Stomach (tissue), 9 donors: ENCODE results near the gene AGTR1. TPM values are rescaled to one million over a fixed set of nuclear protein-coding genes. Genes with fewer than 3 reads are reported as not detected.
A peak's percentile ranks its signal among the peaks of the same experiment; 100 is the strongest.

Experiments used
- DNase-seq, 2 donors: peaks; one replicate each; pipeline versions ENCODE4 v3.0.0 to v3.0.0-alpha.2; 2013 to 2019
- H3K27ac ChIP-seq, 5 donors: fragments of 200-600 bp in 4 of 5; sonication (generic) in 4 of 5; one replicate each; pipeline ENCODE4 v1.5.1; 2013 to 2019; ENCODE audit warnings: mild to moderate bottlenecking in 1 of 5, moderate library complexity in 1 of 5
- H3K27me3 ChIP-seq, 3 donors: fragments of 200-600 bp; sonication (generic); one replicate each; pipeline ENCODE4 v1.5.1; 2017 to 2019; ENCODE audit warnings: mixed run types in 1 of 3
- H3K36me3 ChIP-seq, 4 donors: fragments of 200-600 bp; sonication (generic); 1 replicate in 3 of 4; 2 replicates in 1 of 4; pipeline ENCODE4 v1.5.1; 2016 to 2019
- H3K4me1 ChIP-seq, 4 donors: fragments of 200-600 bp; sonication (generic); one replicate each; pipeline ENCODE4 v1.5.1; 2016 to 2019
- H3K4me3 ChIP-seq, 4 donors: fragments of 200-600 bp; sonication (generic) in 3 of 4; one replicate each; pipeline ENCODE4 v1.5.1; 2016 to 2019; ENCODE audit warnings: mild to moderate bottlenecking in 1 of 4
- H3K9me3 ChIP-seq, 4 donors: fragments of 200-600 bp; sonication (generic); one replicate each; pipeline ENCODE4 v1.5.1; 2016 to 2019
- EP300 ChIP-seq: sonication (generic); formaldehyde crosslinking; IDR thresholded peaks from one replicate; pipeline ENCODE4 v1.6.1; 2017; ENCODE audit warnings: antibody characterized with exemption
- POLR2A ChIP-seq, 4 donors: fragments of 450-650 bp; IDR thresholded peaks; one replicate each; pipeline ENCODE4 v1.6.1; 2016; ENCODE audit warnings: antibody characterized with exemption in 4 of 4, control low read depth in 2 of 4, mild to moderate bottlenecking in 1 of 4, moderate library complexity in 1 of 4
- POLR2AphosphoS5 ChIP-seq, 3 donors: sonication (generic); formaldehyde crosslinking; IDR thresholded peaks; one replicate each; pipeline ENCODE4 v1.6.1; 2016; ENCODE audit warnings: antibody characterized with exemption in 3 of 3
- WGBS, 5 donors: extraction: QIAGEN DNeasy Blood & Tissue Kit in 3 of 5; methylation state at CpG; one replicate each; pipeline versions ENCODE4 v1.1.5 to v1.1.7; 2013 to 2018; 5-methylcytosine and 5-hydroxymethylcytosine counted together
- intact Hi-C: fragments of 100-400 bp; cut with DNase I; formaldehyde crosslinking; loops from one replicate; pipeline ENCODE4 v1.15.1; 2023; ENCODE audit warnings: low total_unique reads
- polyA plus RNA-seq, 3 donors: library from polyadenylated mRNA; stranded (reverse); fragments of 200-250 nt; gene quantifications; one replicate each; pipeline ENCODE4 v1.2.3, GENCODE V29; 2013
- total RNA-seq, 5 donors: library from RNA; depleted of rRNA; stranded (reverse); fragments of >200 nt; gene quantifications; one replicate each; pipeline versions ENCODE4 v1.1.0 to v1.2.3, GENCODE V29; 2014 to 2016
- TF ChIP-seq, protein P1 (sequence below), 7 experiments: fragments of 450-650 bp in 4 of 7; fragments of 200-600 bp in 3 of 7; sonication (generic) in 3 of 7; IDR thresholded peaks; one replicate each; pipeline ENCODE4 v1.5.1; 2016 to 2019; ENCODE audit warnings: antibody characterized with exemption in 7 of 7, control low read depth in 2 of 7, mild to moderate bottlenecking in 1 of 7
- donor health status: healthy with polysubstance abuse.
- donor health status: Bipolar disorder and iron deficiency.
- donor health status: healthy.

The AGTR1 gene
- total and polyA plus RNA-seq, 8 donors: 0.25 to 11.0 (median 3.6) TPM

GRCh38 chr3:148789146-148789545, 91.4 kb downstream of the AGTR1 start:
- Histone ChIP-seq H3K27ac (no peak overlapping the region), H3K4me1 (no peaks in the 10 kb centered on the region), H3K36me3 (no peaks in the 10 kb centered on the region), H3K9me3 (peaks cover 0 to 8% (median 5%) of the 10 kb centered on the region in 4 donors), H3K27me3 (no peaks in the 10 kb centered on the region), H3K4me3 (no peak overlapping the region)
- TF ChIP-seq POLR2A (IDR thresholded peaks at IDR 0.05) (no peak), EP300 (no peak), POLR2AphosphoS5 (IDR thresholded peaks at IDR 0.05) (no peak)
- TF ChIP-seq, protein P1, sequence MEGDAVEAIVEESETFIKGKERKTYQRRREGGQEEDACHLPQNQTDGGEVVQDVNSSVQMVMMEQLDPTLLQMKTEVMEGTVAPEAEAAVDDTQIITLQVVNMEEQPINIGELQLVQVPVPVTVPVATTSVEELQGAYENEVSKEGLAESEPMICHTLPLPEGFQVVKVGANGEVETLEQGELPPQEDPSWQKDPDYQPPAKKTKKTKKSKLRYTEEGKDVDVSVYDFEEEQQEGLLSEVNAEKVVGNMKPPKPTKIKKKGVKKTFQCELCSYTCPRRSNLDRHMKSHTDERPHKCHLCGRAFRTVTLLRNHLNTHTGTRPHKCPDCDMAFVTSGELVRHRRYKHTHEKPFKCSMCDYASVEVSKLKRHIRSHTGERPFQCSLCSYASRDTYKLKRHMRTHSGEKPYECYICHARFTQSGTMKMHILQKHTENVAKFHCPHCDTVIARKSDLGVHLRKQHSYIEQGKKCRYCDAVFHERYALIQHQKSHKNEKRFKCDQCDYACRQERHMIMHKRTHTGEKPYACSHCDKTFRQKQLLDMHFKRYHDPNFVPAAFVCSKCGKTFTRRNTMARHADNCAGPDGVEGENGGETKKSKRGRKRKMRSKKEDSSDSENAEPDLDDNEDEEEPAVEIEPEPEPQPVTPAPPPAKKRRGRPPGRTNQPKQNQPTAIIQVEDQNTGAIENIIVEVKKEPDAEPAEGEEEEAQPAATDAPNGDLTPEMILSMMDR (IDR thresholded peaks at IDR 0.05): no peak
- peak in 1 of 2 donors; percentile 26 for DNase-seq
- 48 to 56% (median 53%) methylated on average over 5 to 6 of the region's 6 CpGs for WGBS, 5 donors
- intact Hi-C loops: no loop called here

DNA sequence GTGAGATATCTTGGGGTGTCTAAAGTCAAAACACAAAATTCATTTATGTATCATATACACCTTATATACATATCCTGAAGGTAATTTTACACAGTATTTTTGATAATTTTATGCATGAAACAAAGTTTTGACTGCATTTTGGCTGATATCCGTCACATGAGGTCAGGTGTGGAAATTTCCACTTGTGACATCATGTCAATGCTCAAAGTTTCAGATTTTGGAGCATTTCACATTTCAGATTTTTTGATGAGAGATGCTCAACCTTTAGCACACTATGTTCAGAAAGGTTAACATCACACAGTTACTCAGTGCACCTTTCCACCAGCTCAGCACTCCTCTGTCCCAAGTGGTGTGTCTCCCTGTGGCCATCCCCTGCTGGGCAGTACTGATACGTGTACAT, 92.2 kb downstream of the AGTR1 start:
- no peak overlapping the region for H3K27ac ChIP-seq
- H3K27me3 ChIP-seq: no peaks in the 10 kb centered on the region
- WGBS, 5 donors: 80 to 92% (median 85%) methylated on average over 2 of the region's 2 CpGs
- TF ChIP-seq POLR2A (IDR thresholded peaks at IDR 0.05) (no peak), EP300 (no peak), POLR2AphosphoS5 (IDR thresholded peaks at IDR 0.05) (no peak)
- TF ChIP-seq, protein P1 (IDR thresholded peaks at IDR 0.05): no peak
- H3K9me3 ChIP-seq: peaks cover 0 to 8% (median 5%) of the 10 kb centered on the region in 4 donors
- no peaks in the 10 kb centered on the region for H3K36me3 ChIP-seq
- no peak overlapping the region for H3K4me3 ChIP-seq
- intact Hi-C loops: no loop called here
- no peaks in the 10 kb centered on the region for H3K4me1 ChIP-seq
- no peak for DNase-seq

DNA sequence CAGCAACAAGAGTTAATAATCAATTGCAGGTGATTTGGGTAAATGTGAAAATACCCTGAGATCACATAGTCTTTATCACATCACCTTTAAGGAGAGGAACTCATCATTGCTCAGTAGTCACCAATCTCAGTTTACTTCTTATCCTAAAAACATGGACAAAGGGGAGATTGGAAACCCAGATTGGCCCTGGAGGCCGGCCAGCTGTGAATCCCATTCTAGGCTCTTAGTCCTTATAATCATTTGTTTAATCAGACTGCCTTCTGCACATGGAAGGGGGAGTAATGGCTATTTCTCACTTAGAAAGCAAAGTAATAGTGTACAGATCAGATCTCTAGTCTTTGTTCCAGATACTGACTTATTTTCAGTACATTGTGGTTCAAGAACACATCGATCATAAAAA, 92.7 kb downstream of the AGTR1 start:
- no peaks in the 10 kb centered on the region for H3K36me3 ChIP-seq
- H3K27me3 ChIP-seq: no peaks in the 10 kb centered on the region
- WGBS, 5 donors: 74 to 91% (median 76%) methylated on average over 2 of the region's 2 CpGs
- TF ChIP-seq, protein P1 (IDR thresholded peaks at IDR 0.05): no peak
- no peak for TF ChIP-seq POLR2AphosphoS5 (IDR thresholded peaks at IDR 0.05)
- TF ChIP-seq EP300: no peak
- no peak for TF ChIP-seq POLR2A (IDR thresholded peaks at IDR 0.05)
- intact Hi-C loops: no loop called here
- no peaks in the 10 kb centered on the region for H3K4me1 ChIP-seq
- peaks cover 0 to 8% (median 5%) of the 10 kb centered on the region in 4 donors for H3K9me3 ChIP-seq
- no peak overlapping the region for H3K4me3 ChIP-seq
- H3K27ac ChIP-seq: peak overlapping the region in 2 of 5 donors; percentile 31 to 36
- DNase-seq: no peak

- Histone ChIP-seq H3K27ac (peak overlapping the region in 2 of 5 donors; percentile 31 to 36), H3K4me3 (no peak overlapping the region), H3K36me3 (no peaks in the 10 kb centered on the region), H3K4me1 (no peaks in the 10 kb centered on the region), H3K27me3 (no peaks in the 10 kb centered on the region), H3K9me3 (peaks cover 0 to 5% (median 3%) of the 10 kb centered on the region in 4 donors)
- intact Hi-C loops: no loop called here
- 59 to 73% (median 66%) methylated on average over 6 of the region's 6 CpGs for WGBS, 5 donors
- DNase-seq: peak in 1 of 2 donors; percentile 64
- TF ChIP-seq POLR2AphosphoS5 (IDR thresholded peaks at IDR 0.05) (no peak), POLR2A (IDR thresholded peaks at IDR 0.05) (no peak), EP300 (no peak)
- TF ChIP-seq, protein P1 (IDR thresholded peaks at IDR 0.05): no peak
These were observed 93.4 kb downstream of the AGTR1 start for GRCh38 chr3:148790851-148791735.
